22Rv1 (cell line): ENCODE measurements around the gene CSGALNACT2.

ENCODE experiments used
- ZFX ChIP-seq: fragments of 450-650 bp; IDR thresholded peaks from 2 replicates; pipeline ENCODE4 v1.6.1; 2017; ENCODE audit warnings: antibody characterized with exemption, borderline replicate concordance
- TF ChIP-seq, protein P1 (sequence below): fragments of 450-650 bp; IDR thresholded peaks from 2 replicates; pipeline ENCODE4 v1.5.1; 2017; ENCODE audit warnings: mild to moderate bottlenecking

DNA sequence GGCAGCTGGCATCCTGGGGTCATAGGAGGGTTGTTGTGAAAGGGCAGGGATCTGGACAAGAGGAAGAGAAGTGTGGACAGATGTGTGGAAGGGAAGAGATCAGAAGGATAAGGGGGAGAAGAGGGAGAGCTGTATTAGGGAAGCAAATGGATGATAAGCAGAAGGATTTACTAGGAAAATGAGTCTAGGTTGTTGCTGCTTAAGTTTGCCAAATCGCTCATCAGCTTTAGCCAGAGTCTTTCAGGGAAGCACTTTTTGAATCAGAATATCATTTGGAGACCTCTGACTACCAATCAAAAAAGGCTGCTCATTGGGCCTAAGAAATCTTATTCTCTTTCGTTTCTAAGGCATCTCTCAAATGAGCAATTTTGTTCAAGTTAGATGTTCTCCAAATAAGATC is 2.6 kb upstream of the CSGALNACT2 start:
- TF ChIP-seq, protein P1, sequence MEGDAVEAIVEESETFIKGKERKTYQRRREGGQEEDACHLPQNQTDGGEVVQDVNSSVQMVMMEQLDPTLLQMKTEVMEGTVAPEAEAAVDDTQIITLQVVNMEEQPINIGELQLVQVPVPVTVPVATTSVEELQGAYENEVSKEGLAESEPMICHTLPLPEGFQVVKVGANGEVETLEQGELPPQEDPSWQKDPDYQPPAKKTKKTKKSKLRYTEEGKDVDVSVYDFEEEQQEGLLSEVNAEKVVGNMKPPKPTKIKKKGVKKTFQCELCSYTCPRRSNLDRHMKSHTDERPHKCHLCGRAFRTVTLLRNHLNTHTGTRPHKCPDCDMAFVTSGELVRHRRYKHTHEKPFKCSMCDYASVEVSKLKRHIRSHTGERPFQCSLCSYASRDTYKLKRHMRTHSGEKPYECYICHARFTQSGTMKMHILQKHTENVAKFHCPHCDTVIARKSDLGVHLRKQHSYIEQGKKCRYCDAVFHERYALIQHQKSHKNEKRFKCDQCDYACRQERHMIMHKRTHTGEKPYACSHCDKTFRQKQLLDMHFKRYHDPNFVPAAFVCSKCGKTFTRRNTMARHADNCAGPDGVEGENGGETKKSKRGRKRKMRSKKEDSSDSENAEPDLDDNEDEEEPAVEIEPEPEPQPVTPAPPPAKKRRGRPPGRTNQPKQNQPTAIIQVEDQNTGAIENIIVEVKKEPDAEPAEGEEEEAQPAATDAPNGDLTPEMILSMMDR, result no peak
- TF ChIP-seq ZFX, result no peak
